DOHH2 (cell line): ENCODE results near the gene KDR.

ENCODE experiments used
- H3F3A ChIP-seq: fragments of 200-600 bp; sonication (generic), shearing (Covaris generic); 2 replicates; pipeline ENCODE4 v1.6.0; 2016; ENCODE audit warnings: antibody characterized with exemption, mild to moderate bottlenecking; ENCODE audit not compliant: control insufficient read depth, insufficient read depth
- H3K27ac ChIP-seq: fragments of 200-600 bp; sonication (generic); 2 replicates; pipeline ENCODE4 v1.5.1; 2014; ENCODE audit warnings: low read depth, mild to moderate bottlenecking, low read length, moderate library complexity
- H3K27me3 ChIP-seq: fragments of 200-600 bp; sonication (generic); 2 replicates; pipeline ENCODE4 v1.6.1; 2014; ENCODE audit warnings: mild to moderate bottlenecking, low read length, mixed read lengths; ENCODE audit not compliant: control insufficient read depth
- H3K36me3 ChIP-seq: fragments of 200-600 bp; sonication (generic); 2 replicates; pipeline ENCODE4 v1.6.1; 2014; ENCODE audit warnings: mild to moderate bottlenecking, low read length, moderate library complexity, mixed read lengths; ENCODE audit not compliant: control insufficient read depth
- H3K4me1 ChIP-seq: fragments of 200-600 bp; sonication (generic); 2 replicates; pipeline ENCODE4 v1.6.1; 2014; ENCODE audit warnings: mild to moderate bottlenecking, low read length, mixed read lengths; ENCODE audit not compliant: control insufficient read depth
- H3K4me2 ChIP-seq: fragments of 200-600 bp; sonication (generic); 2 replicates; pipeline ENCODE4 v1.6.0; 2014; ENCODE audit warnings: mild to moderate bottlenecking, low read length, moderate library complexity
- H3K4me3 ChIP-seq: fragments of 200-600 bp; sonication (generic); 2 replicates; pipeline ENCODE4 v1.5.1; 2014; ENCODE audit warnings: mild to moderate bottlenecking, low read length, mixed read lengths
- H3K79me2 ChIP-seq: fragments of 200-600 bp; sonication (generic); 2 replicates; pipeline ENCODE4 v1.6.1; 2014; ENCODE audit warnings: mild to moderate bottlenecking, low read length, mixed read lengths; ENCODE audit not compliant: control insufficient read depth
- H3K9me2 ChIP-seq: fragments of 200-600 bp; sonication (generic); replicated peaks from 2 replicates; pipeline ENCODE4 v1.6.1; 2014; ENCODE audit warnings: mild to moderate bottlenecking, low read length, mixed read lengths; ENCODE audit not compliant: control insufficient read depth
- H3K9me3 ChIP-seq: fragments of 200-600 bp; sonication (generic); 2 replicates; pipeline ENCODE4 v1.6.1; 2014; ENCODE audit warnings: antibody characterized with exemption, low read length, mixed read lengths; ENCODE audit not compliant: control insufficient read depth, insufficient read depth
- H4K20me1 ChIP-seq: fragments of 200-600 bp; sonication (generic); 2 replicates; pipeline ENCODE4 v1.6.0; 2014; ENCODE audit warnings: low read depth, mild to moderate bottlenecking, antibody characterized with exemption, low read length, moderate library complexity; ENCODE audit not compliant: control insufficient read depth, insufficient read depth
- EZH2phosphoT487 ChIP-seq: fragments of 200-600 bp; sonication (generic); IDR thresholded peaks from 2 replicates; pipeline ENCODE4 v1.6.1; 2017; ENCODE audit warnings: borderline replicate concordance, mild to moderate bottlenecking, antibody characterized with exemption, low read length, moderate library complexity, mixed read lengths
- TF ChIP-seq, protein P1 (sequence below): fragments of 200-600 bp; sonication (generic); IDR thresholded peaks from one replicate; pipeline ENCODE4 v1.5.1; 2014; ENCODE audit warnings: antibody characterized with exemption, mild to moderate bottlenecking, low read depth, low read length; ENCODE audit not compliant: poor library complexity, severe bottlenecking

The KDR gene

DNA sequence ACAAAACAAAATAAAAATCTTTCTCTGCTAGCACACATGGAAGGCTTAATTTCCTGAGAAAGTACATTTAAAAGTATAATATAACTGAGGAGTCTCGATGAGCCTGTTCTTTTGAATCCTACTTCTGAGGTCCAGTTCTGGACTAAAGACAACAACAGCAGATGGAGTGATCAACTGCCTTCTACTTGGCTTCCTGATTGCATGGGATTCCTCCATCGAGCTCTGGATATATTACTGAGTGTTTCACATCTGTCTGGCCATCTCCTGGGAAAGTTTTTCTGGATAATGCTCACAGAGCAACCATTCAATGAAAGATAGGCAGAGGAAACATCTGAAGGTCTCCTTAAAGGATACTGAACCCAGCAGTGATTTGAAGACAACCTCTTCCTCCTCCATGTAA is 42.6 kb downstream of the KDR start:
- TF ChIP-seq, protein P1, sequence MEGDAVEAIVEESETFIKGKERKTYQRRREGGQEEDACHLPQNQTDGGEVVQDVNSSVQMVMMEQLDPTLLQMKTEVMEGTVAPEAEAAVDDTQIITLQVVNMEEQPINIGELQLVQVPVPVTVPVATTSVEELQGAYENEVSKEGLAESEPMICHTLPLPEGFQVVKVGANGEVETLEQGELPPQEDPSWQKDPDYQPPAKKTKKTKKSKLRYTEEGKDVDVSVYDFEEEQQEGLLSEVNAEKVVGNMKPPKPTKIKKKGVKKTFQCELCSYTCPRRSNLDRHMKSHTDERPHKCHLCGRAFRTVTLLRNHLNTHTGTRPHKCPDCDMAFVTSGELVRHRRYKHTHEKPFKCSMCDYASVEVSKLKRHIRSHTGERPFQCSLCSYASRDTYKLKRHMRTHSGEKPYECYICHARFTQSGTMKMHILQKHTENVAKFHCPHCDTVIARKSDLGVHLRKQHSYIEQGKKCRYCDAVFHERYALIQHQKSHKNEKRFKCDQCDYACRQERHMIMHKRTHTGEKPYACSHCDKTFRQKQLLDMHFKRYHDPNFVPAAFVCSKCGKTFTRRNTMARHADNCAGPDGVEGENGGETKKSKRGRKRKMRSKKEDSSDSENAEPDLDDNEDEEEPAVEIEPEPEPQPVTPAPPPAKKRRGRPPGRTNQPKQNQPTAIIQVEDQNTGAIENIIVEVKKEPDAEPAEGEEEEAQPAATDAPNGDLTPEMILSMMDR: no peak
- TF ChIP-seq EZH2phosphoT487: no peak
- H3K9me2 ChIP-seq: no peaks in the 10 kb centered on the region
- no peaks in the 10 kb centered on the region for H3K36me3 ChIP-seq

DNA sequence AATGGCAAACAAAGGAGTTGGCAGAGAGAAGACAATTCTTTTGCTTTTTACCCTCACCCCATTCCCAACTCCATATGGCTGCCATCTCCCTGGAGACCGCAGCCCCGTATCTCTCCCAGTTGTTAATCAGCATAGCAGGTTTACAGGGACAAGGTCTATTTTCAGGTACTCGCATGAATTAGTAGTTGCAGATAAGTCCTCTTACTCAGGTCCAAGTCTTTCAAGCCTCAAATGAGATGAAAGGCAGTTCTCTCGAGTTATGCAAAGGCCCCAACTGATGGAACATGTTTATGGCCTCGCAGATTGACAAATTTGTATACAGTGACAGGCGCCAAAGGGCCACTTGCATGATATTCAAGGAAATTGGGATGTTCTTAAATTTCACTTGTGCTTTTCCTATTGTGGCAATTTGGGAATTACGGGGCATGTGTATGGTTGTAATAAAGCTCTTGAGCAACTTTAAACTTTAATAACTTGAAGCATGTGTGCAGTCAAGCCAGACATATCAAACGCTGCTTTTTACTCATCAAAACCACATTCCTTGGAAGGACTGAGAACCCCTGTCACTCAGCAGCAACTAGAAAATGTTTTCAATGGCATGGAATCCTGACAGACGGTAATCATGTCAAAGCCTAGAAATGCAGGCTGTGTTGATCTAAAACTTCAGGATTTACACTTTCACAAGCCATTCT is 45.1 kb downstream of the KDR start:
- peaks cover 12% of the 10 kb centered on the region for H3K27me3 ChIP-seq

More for the DNA sequence above, 42.6 kb downstream of the KDR start:
- Histone ChIP-seq H3K4me2 (no peak overlapping the region), H3K4me1 (no peaks in the 10 kb centered on the region), H3K27ac (no peak overlapping the region), H3K9me3 (no peaks in the 10 kb centered on the region), H3K27me3 (peaks cover 12% of the 10 kb centered on the region), H3K4me3 (no peak overlapping the region), H3F3A (no peaks in the 10 kb centered on the region), H3K79me2 (no peaks in the 10 kb centered on the region), H4K20me1 (no peaks in the 10 kb centered on the region)

DNA sequence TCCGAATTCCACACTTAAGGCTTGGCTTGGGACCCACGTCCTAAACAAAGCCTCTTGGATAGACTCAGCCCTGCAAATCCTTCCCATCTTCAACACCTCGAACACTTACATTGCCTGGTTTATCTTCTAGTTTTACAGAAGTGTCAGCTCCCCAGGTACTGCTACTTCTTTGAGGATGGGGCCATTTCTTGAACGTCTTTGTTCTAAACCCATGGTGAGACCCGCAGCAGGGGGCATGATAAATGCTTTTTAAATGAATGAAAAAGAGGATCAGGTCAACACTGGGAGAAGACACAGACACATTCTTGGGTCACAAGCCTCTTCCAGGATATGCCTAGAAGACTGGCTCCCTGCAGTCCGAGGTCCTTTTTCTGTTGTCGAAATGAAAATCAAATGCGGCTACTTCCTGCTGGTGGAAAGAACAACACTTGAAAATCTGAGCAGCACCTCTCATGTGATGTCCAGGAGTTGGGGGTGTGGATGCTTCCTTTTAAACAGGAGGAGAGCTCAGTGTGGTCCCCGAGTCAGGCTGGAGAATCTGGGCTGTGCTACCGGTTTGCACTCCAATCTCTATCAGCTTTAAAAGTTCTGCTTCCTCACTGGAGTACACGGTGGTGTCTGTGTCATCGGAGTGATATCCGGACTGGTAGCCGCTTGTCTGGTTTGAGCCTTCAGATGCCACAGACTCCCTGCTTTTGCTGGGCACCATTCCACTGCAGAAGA is 45.8 kb downstream of the KDR start:
- no peak overlapping the region for H3K4me2 ChIP-seq
- no peak for TF ChIP-seq EZH2phosphoT487
- TF ChIP-seq, protein P1: no peak
- no peak overlapping the region for H3K27ac ChIP-seq
- no peaks in the 10 kb centered on the region for H3F3A ChIP-seq
- H3K79me2 ChIP-seq: no peaks in the 10 kb centered on the region
- peaks cover 12% of the 10 kb centered on the region for H3K27me3 ChIP-seq
- no peak overlapping the region for H3K4me3 ChIP-seq
- H3K4me1 ChIP-seq: no peaks in the 10 kb centered on the region
- no peaks in the 10 kb centered on the region for H3K9me3 ChIP-seq
- no peaks in the 10 kb centered on the region for H3K9me2 ChIP-seq
- H4K20me1 ChIP-seq: no peaks in the 10 kb centered on the region
- no peaks in the 10 kb centered on the region for H3K36me3 ChIP-seq

More for the DNA sequence above, 45.1 kb downstream of the KDR start:
- H3K79me2 ChIP-seq: no peaks in the 10 kb centered on the region
- no peaks in the 10 kb centered on the region for H3F3A ChIP-seq
- no peak overlapping the region for H3K27ac ChIP-seq
- TF ChIP-seq, protein P1: no peak
- no peak; the same call in 1 of the 2 replicates for TF ChIP-seq EZH2phosphoT487
- H3K9me2 ChIP-seq: no peaks in the 10 kb centered on the region
- no peaks in the 10 kb centered on the region for H3K36me3 ChIP-seq
- no peaks in the 10 kb centered on the region for H3K4me1 ChIP-seq
- H3K4me2 ChIP-seq: no peak overlapping the region
- no peaks in the 10 kb centered on the region for H3K9me3 ChIP-seq
- no peak overlapping the region for H3K4me3 ChIP-seq
- H4K20me1 ChIP-seq: no peaks in the 10 kb centered on the region
